HepG2 (cell line): ENCODE data around the gene TBC1D32.

Source experiments
- ZNF747 ChIP-seq: sonication (generic); formaldehyde crosslinking; IDR thresholded peaks from 2 replicates; pipeline ENCODE4 v1.8.1; 2023; ENCODE audit warnings: missing genetic modification reagents, mild to moderate bottlenecking, borderline replicate concordance
- TF ChIP-seq, protein P1 (sequence below): sonication (generic); formaldehyde crosslinking; IDR thresholded peaks from 2 replicates; pipeline ENCODE4 v1.5.0; 2020; ENCODE audit warnings: mild to moderate bottlenecking, missing genetic modification reagents, moderate library complexity

DNA sequence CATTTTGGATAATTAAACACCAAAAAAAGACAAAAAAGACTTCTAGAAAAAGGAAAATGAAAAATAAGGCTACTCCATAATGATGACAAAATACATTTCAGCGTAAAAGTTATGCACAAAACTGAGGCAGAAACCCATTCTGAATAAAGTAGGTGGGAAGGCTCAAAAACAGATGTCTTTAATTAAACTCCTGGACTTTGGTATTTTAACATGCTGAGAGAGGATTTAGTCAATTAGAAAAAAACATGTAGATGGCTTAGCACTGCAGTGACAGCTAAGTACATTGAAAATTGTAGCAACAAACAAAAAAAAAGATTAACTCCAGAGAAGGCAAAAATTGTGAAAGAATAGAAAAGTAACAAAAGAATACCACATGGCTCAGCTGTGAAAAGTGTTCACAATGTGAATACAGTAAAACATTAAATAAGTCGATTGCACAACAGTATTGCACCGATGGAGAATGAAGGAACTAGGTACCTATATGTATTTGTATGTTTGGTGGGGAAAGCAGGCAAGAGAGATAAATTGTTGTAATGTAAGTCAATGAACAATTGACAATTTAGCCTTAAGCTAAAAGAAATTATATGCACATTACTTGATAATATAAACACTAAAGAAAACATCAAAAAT, 59.5 kb downstream of the TBC1D32 start:
- TF ChIP-seq, protein P1, sequence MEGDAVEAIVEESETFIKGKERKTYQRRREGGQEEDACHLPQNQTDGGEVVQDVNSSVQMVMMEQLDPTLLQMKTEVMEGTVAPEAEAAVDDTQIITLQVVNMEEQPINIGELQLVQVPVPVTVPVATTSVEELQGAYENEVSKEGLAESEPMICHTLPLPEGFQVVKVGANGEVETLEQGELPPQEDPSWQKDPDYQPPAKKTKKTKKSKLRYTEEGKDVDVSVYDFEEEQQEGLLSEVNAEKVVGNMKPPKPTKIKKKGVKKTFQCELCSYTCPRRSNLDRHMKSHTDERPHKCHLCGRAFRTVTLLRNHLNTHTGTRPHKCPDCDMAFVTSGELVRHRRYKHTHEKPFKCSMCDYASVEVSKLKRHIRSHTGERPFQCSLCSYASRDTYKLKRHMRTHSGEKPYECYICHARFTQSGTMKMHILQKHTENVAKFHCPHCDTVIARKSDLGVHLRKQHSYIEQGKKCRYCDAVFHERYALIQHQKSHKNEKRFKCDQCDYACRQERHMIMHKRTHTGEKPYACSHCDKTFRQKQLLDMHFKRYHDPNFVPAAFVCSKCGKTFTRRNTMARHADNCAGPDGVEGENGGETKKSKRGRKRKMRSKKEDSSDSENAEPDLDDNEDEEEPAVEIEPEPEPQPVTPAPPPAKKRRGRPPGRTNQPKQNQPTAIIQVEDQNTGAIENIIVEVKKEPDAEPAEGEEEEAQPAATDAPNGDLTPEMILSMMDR (CRISPR knock-in tag) = no peak
- TF ChIP-seq ZNF747 (CRISPR knock-in tag) = no peak
